Astrocyte (in vitro differentiated cells and primary cell): Measurements from ENCODE around the gene BAZ1B. TPM values are rescaled to one million over a fixed set of nuclear protein-coding genes. Genes with fewer than 3 reads are reported as not detected.

Experiments
- DNase-seq: peaks from one replicate; pipeline ENCODE4 v3.0.0-alpha.2; 2010; ENCODE audit warnings: low read depth
- FAIRE-seq: peaks from 2 replicates; lab custom pipeline; 2011; peaks lifted over from hg19 to GRCh38; lab: Jason Lieb, UNC
- H2AFZ ChIP-seq: 2 replicates; pipeline ENCODE4 v1.6.0; 2012; ENCODE audit warnings: low read depth, low read length, inconsistent platforms
- H3K27ac ChIP-seq: 2 replicates; pipeline ENCODE4 v1.5.1; 2011; ENCODE audit warnings: low read depth, low read length, inconsistent platforms
- H3K27me3 ChIP-seq: 2 replicates; pipeline ENCODE4 v1.6.0; 2011; ENCODE audit warnings: low read length, inconsistent platforms; ENCODE audit not compliant: insufficient read depth
- H3K36me3 ChIP-seq: 2 replicates; pipeline ENCODE4 v1.5.1; 2011; ENCODE audit warnings: low read length, inconsistent platforms; ENCODE audit not compliant: insufficient read depth
- H3K4me1 ChIP-seq: 2 replicates; pipeline ENCODE4 v1.5.1; 2011; ENCODE audit warnings: low read length, inconsistent platforms; ENCODE audit not compliant: insufficient read depth
- H3K4me2 ChIP-seq: 2 replicates; pipeline ENCODE4 v1.6.0; 2012; ENCODE audit warnings: low read length, inconsistent platforms
- H3K4me3 ChIP-seq: 2 replicates; pipeline ENCODE4 v1.5.1; 2011; ENCODE audit warnings: low read depth, mild to moderate bottlenecking, low read length, inconsistent platforms; ENCODE audit not compliant: insufficient read depth
- H3K79me2 ChIP-seq: 2 replicates; pipeline ENCODE4 v1.6.0; 2012; ENCODE audit warnings: mild to moderate bottlenecking, low read length, inconsistent platforms; ENCODE audit not compliant: insufficient read depth
- H3K9ac ChIP-seq: 2 replicates; pipeline ENCODE4 v1.6.0; 2012; ENCODE audit warnings: mild to moderate bottlenecking, low read length, inconsistent platforms
- H3K9me3 ChIP-seq: 2 replicates; pipeline ENCODE4 v1.5.1; 2012; ENCODE audit warnings: low read depth, mild to moderate bottlenecking, low read length, inconsistent platforms; ENCODE audit not compliant: insufficient read depth
- H4K20me1 ChIP-seq: 2 replicates; pipeline ENCODE4 v1.6.0; 2012; ENCODE audit warnings: low read length, inconsistent platforms; ENCODE audit not compliant: insufficient read depth
- H3K27ac Mint-ChIP-seq: one replicate; pipeline ENCODE4 v1.8.0; 2021; ENCODE audit warnings: mild to moderate bottlenecking, mixed read lengths; ENCODE audit not compliant: unreplicated experiment
- H3K27me3 Mint-ChIP-seq: one replicate; pipeline ENCODE4 v1.8.0; 2021; ENCODE audit warnings: low read depth, mixed read lengths; ENCODE audit not compliant: unreplicated experiment
- H3K36me3 Mint-ChIP-seq: one replicate; pipeline ENCODE4 v1.8.0; 2021; ENCODE audit warnings: low read depth, mixed read lengths; ENCODE audit not compliant: unreplicated experiment
- H3K4me1 Mint-ChIP-seq: one replicate; pipeline ENCODE4 v1.8.0; 2021; ENCODE audit warnings: low read depth, mixed read lengths; ENCODE audit not compliant: unreplicated experiment
- H3K4me3 Mint-ChIP-seq: one replicate; pipeline ENCODE4 v1.8.0; 2021; ENCODE audit warnings: mild to moderate bottlenecking, moderate library complexity, mixed read lengths; ENCODE audit not compliant: unreplicated experiment
- H3K9me3 Mint-ChIP-seq: one replicate; pipeline ENCODE4 v1.8.0; 2021; ENCODE audit warnings: mild to moderate bottlenecking, mixed read lengths; ENCODE audit not compliant: unreplicated experiment
- EZH2 ChIP-seq: IDR thresholded peaks from 2 replicates; pipeline ENCODE4 v1.6.1; 2012; ENCODE audit warnings: mild to moderate bottlenecking, low read length, inconsistent platforms; ENCODE audit not compliant: insufficient read depth
- total RNA-seq: library from RNA; stranded (reverse); gene quantifications from 2 replicates; pipeline ENCODE4 v1.2.1, GENCODE V29; 2021
- TF ChIP-seq, protein P1 (sequence below): IDR thresholded peaks from 2 replicates; pipeline ENCODE4 v1.5.1; 2011; ENCODE audit warnings: low read depth, mild to moderate bottlenecking, inconsistent platforms, low read length, moderate library complexity; ENCODE audit not compliant: insufficient read depth

BAZ1B gene
- total RNA-seq, 1 donor from 2014 or later, result 62.5 TPM

GRCh38 chr7:73461782-73462285 lies 60.3 kb downstream of the BAZ1B start:
- peaks cover 20% of the 10 kb centered on the region for H3K36me3 Mint-ChIP-seq
- peaks cover 59% of the 10 kb centered on the region for H3K36me3 ChIP-seq

GRCh38 chr7:73454424-73454823 lies 67.7 kb downstream of the BAZ1B start:
- H3K4me3 ChIP-seq, result no peak overlapping the region
- no peak overlapping the region for H3K9ac ChIP-seq

More at GRCh38 chr7:73461782-73462285, 60.3 kb downstream of the BAZ1B start:
- no peak overlapping the region for H2AFZ ChIP-seq
- TF ChIP-seq EZH2, result no peak
- TF ChIP-seq, protein P1, sequence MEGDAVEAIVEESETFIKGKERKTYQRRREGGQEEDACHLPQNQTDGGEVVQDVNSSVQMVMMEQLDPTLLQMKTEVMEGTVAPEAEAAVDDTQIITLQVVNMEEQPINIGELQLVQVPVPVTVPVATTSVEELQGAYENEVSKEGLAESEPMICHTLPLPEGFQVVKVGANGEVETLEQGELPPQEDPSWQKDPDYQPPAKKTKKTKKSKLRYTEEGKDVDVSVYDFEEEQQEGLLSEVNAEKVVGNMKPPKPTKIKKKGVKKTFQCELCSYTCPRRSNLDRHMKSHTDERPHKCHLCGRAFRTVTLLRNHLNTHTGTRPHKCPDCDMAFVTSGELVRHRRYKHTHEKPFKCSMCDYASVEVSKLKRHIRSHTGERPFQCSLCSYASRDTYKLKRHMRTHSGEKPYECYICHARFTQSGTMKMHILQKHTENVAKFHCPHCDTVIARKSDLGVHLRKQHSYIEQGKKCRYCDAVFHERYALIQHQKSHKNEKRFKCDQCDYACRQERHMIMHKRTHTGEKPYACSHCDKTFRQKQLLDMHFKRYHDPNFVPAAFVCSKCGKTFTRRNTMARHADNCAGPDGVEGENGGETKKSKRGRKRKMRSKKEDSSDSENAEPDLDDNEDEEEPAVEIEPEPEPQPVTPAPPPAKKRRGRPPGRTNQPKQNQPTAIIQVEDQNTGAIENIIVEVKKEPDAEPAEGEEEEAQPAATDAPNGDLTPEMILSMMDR, result no peak
- Mint-ChIP-seq H3K27ac (no peak overlapping the region), H3K4me1 (no peaks in the 10 kb centered on the region), H3K9me3 (no peaks in the 10 kb centered on the region), H3K27me3 (no peaks in the 10 kb centered on the region), H3K4me3 (no peak overlapping the region)
- FAIRE-seq (no peak), DNase-seq (no peak)
- no peak overlapping the region for H3K4me2 ChIP-seq
- no peak overlapping the region for H3K9ac ChIP-seq
- peaks cover 14% of the 10 kb centered on the region for H3K79me2 ChIP-seq
- H3K4me1 ChIP-seq, result no peaks in the 10 kb centered on the region
- no peaks in the 10 kb centered on the region for H3K9me3 ChIP-seq
- peaks cover 10% of the 10 kb centered on the region for H4K20me1 ChIP-seq
- no peak overlapping the region for H3K27ac ChIP-seq
- no peak overlapping the region for H3K4me3 ChIP-seq
- no peaks in the 10 kb centered on the region for H3K27me3 ChIP-seq

More at GRCh38 chr7:73454424-73454823, 67.7 kb downstream of the BAZ1B start:
- no peak for DNase-seq
- Mint-ChIP-seq H3K4me1 (peaks cover 4% of the 10 kb centered on the region), H3K27ac (peak overlapping the region; percentile 60), H3K9me3 (no peaks in the 10 kb centered on the region), H3K4me3 (no peak overlapping the region), H3K36me3 (peaks cover 16% of the 10 kb centered on the region), H3K27me3 (no peaks in the 10 kb centered on the region)
- TF ChIP-seq EZH2, result no peak
- TF ChIP-seq, protein P1, result no peak
- Histone ChIP-seq H4K20me1 (peaks cover 42% of the 10 kb centered on the region), H2AFZ (no peak overlapping the region), H3K79me2 (peaks cover 22% of the 10 kb centered on the region), H3K4me1 (no peaks in the 10 kb centered on the region), H3K4me2 (no peak overlapping the region), H3K36me3 (peaks cover 54% of the 10 kb centered on the region), H3K27me3 (no peaks in the 10 kb centered on the region), H3K27ac (no peak overlapping the region), H3K9me3 (no peaks in the 10 kb centered on the region)
- no peak for FAIRE-seq
